ENCODE measurements around the gene CASP7. TPM values are rescaled to one million over a fixed set of nuclear protein-coding genes. Genes with fewer than 3 reads are reported as not detected.

Gene CASP7
- total and polyA plus RNA-seq, 2 of the 8 experiments (the other 6 are each of a cell fraction or from before 2014, with no cell fraction given) = 2.3 to 4.1 TPM

GRCh38 chr10:113745374-113745773 lies 65.7 kb downstream of the CASP7 start:
- H2BK120ac ChIP-seq (replicated peaks; ENCODE audit: low read depth, low read length) = no peak overlapping the region
- no peaks in the 10 kb centered on the region for H3K79me2 ChIP-seq (ENCODE audit: control insufficient read depth in 1 of 2, insufficient read depth in 2 of 2, low read length in 2 of 2)
- no peak overlapping the region for H2BK5ac ChIP-seq (ENCODE audit: low read depth, low read length)
- ChIA-PET CTCF (ENCODE audit: partially characterized antibody) (no interaction called here), POLR2A (ENCODE audit: partially characterized antibody) (no interaction called here)
- no peaks in the 10 kb centered on the region for H3K27me3 ChIP-seq (replicated peaks in 1 of 4; ENCODE audit: control insufficient read depth in 3 of 4, extremely low read depth in 1 of 4, insufficient read depth in 3 of 4, low read length in 3 of 4)
- FAIRE-seq (no peak), DNase-seq (ENCODE audit: low read depth in 1 of 2, low spot score in 2 of 2) (no peak)
- no peaks in the 10 kb centered on the region for H3K9me3 ChIP-seq (ENCODE audit: insufficient read depth in 2 of 2, low read depth in 1 of 2, low read length in 1 of 2)
- no peaks in the 10 kb centered on the region for H3K36me3 ChIP-seq (ENCODE audit: control insufficient read depth in 2 of 4, insufficient read depth in 4 of 4, low read length in 3 of 4)
- H3K4me1 ChIP-seq (replicated peaks in 1 of 4; ENCODE audit: control insufficient read depth in 3 of 4, insufficient read depth in 4 of 4, low read length in 3 of 4) = no peaks in the 10 kb centered on the region
- no peak overlapping the region for H3K4ac ChIP-seq (replicated peaks; ENCODE audit: insufficient read length, low read depth, low read length)
- H2AK5ac ChIP-seq (ENCODE audit: low read depth, low read length) = no peak overlapping the region
- no peaks in the 10 kb centered on the region for H3K79me1 ChIP-seq (ENCODE audit: low read depth, low read length)
- no peak overlapping the region for H3K27ac ChIP-seq (ENCODE audit: low read depth, low read length)
- H2BK12ac ChIP-seq (ENCODE audit: low read depth, low read length) = no peak overlapping the region
- H3K23me2 ChIP-seq (ENCODE audit: low read depth, low read length) = no peaks in the 10 kb centered on the region
- H3K14ac ChIP-seq (ENCODE audit: insufficient read length) = no peak overlapping the region
- H4K91ac ChIP-seq (replicated peaks; ENCODE audit: insufficient read length, low read length) = no peak overlapping the region
- H3K9ac ChIP-seq (replicated peaks in 1 of 4; ENCODE audit: extremely low read depth in 1 of 4, low read depth in 3 of 4, low read length in 3 of 4) = no peak overlapping the region
- H2AFZ ChIP-seq (ENCODE audit: low read length) = no peak overlapping the region
- H4K20me1 ChIP-seq (replicated peaks in 1 of 2; ENCODE audit: control insufficient read depth in 1 of 2, insufficient read depth in 2 of 2, low read length in 2 of 2) = no peaks in the 10 kb centered on the region
- no peak overlapping the region for H2BK20ac ChIP-seq (ENCODE audit: low read length)
- TF ChIP-seq CHD1 (IDR thresholded peaks at IDR 0.05; ENCODE audit: low read depth, low read length) = no peak
- TF ChIP-seq SUZ12 (IDR thresholded peaks at IDR 0.05; ENCODE audit: low read length) = no peak
- TF ChIP-seq JUN (IDR thresholded peaks at IDR 0.05; ENCODE audit: low read depth, low read length) = no peak
- TF ChIP-seq BRCA1 (IDR thresholded peaks at IDR 0.05; ENCODE audit: low read depth, low read length) = no peak
- no peak for TF ChIP-seq TBP (IDR thresholded peaks at IDR 0.05; ENCODE audit: low read depth, low read length)
- TF ChIP-seq SIN3A (conservative IDR thresholded peaks at IDR 0.05 in 1 of 2, IDR thresholded peaks at IDR 0.05 in 1 of 2; ENCODE audit: low read depth in 1 of 2, low read length in 2 of 2) = no peak
- no peak for TF ChIP-seq RFX5 (IDR thresholded peaks at IDR 0.05; ENCODE audit: borderline replicate concordance, low read depth, low read length)
- TF ChIP-seq GABPA (IDR thresholded peaks at IDR 0.05; ENCODE audit: borderline replicate concordance, insufficient read depth, low read length) = no peak
- TF ChIP-seq SIRT6 (IDR thresholded peaks at IDR 0.05; ENCODE audit: low read length) = no peak
- TF ChIP-seq SP4 (IDR thresholded peaks at IDR 0.05; ENCODE audit: low read length) = no peak
- no peak for TF ChIP-seq FOSL1 (IDR thresholded peaks at IDR 0.05; ENCODE audit: insufficient read depth, low read depth, low read length)
- TF ChIP-seq ZNF274 (IDR thresholded peaks at IDR 0.05; ENCODE audit: borderline replicate concordance, extremely low read depth, low read length) = no peak
- no peak for TF ChIP-seq CBX5 (IDR thresholded peaks at IDR 0.05; ENCODE audit: low read depth, low read length)
- no peak for TF ChIP-seq SAP30 (IDR thresholded peaks at IDR 0.05; ENCODE audit: insufficient read depth, insufficient replicate concordance, low read length)
- no peak for TF ChIP-seq TEAD4 (IDR thresholded peaks at IDR 0.05; ENCODE audit: low read depth, low read length)
- WGBS, 2 experiments (ENCODE audit: extremely low coverage in 1 of 2, insufficient coverage in 1 of 2, insufficient read length in 1 of 2, insufficient replicate concordance in 2 of 2, low coverage in 1 of 2, low lambda C conversion rate in 2 of 2, missing lambda C conversion rate in 1 of 2) = 69% methylated on average over 2 of the region's 2 CpGs; no CpG with 5 or more reads in 1 of the 2 experiments
- no peak overlapping the region for H3K4me3 ChIP-seq (ENCODE audit: extremely low read depth in 1 of 4, insufficient read depth in 2 of 4, low read depth in 3 of 4, low read length in 4 of 4)
- H4K5ac ChIP-seq (ENCODE audit: insufficient read length, low read depth, low read length) = no peak overlapping the region
- H3K56ac ChIP-seq (replicated peaks; ENCODE audit: insufficient read length, low read depth, low read length) = no peak overlapping the region
- H3K18ac ChIP-seq (ENCODE audit: extremely low read depth, low read length) = no peak overlapping the region
- no peak overlapping the region for H3K23ac ChIP-seq (ENCODE audit: insufficient read length)
- no peak overlapping the region for H2BK15ac ChIP-seq (ENCODE audit: low read length)
- no peak overlapping the region for H4K8ac ChIP-seq (ENCODE audit: extremely low read depth, insufficient read depth, low read length)
- no peak overlapping the region for H3K4me2 ChIP-seq (ENCODE audit: insufficient read depth in 1 of 2, low read depth in 2 of 2, low read length in 2 of 2)
